Osteoblast (primary cell): Measurements from ENCODE around the gene GLDN. TPM values are rescaled to one million over a fixed set of nuclear protein-coding genes. Genes with fewer than 3 reads are reported as not detected.
A peak's percentile ranks its signal among the peaks of the same experiment; 100 is the strongest.

Source experiments
- DNase-seq: peaks from one replicate; pipeline ENCODE4 v3.0.0; 2011; ENCODE audit warnings: low spot score, mixed read lengths; ENCODE audit not compliant: insufficient read length; ENCODE audit errors: missing footprints
- H2AFZ ChIP-seq: 2 replicates; pipeline ENCODE4 v1.6.0; 2011; ENCODE audit warnings: mild to moderate bottlenecking, low read length
- H3K27ac ChIP-seq: 2 replicates; pipeline ENCODE4 v1.5.1; 2011; ENCODE audit warnings: mild to moderate bottlenecking, low read depth, low read length, moderate library complexity
- H3K27me3 ChIP-seq: 2 replicates; pipeline ENCODE4 v1.6.0; 2012; ENCODE audit warnings: mild to moderate bottlenecking, control low read depth, inconsistent platforms, low read length, moderate library complexity; ENCODE audit not compliant: insufficient read depth
- H3K36me3 ChIP-seq: 2 replicates; pipeline ENCODE4 v1.5.1; 2011; ENCODE audit warnings: mild to moderate bottlenecking, low read length, control low read depth, moderate library complexity; ENCODE audit not compliant: insufficient read depth
- H3K4me1 ChIP-seq: 2 replicates; pipeline ENCODE4 v1.5.1; 2011; ENCODE audit warnings: mild to moderate bottlenecking, low read length, control low read depth, moderate library complexity; ENCODE audit not compliant: insufficient read depth
- H3K4me2 ChIP-seq: 2 replicates; pipeline ENCODE4 v1.6.0; 2011; ENCODE audit warnings: mild to moderate bottlenecking, low read length; ENCODE audit not compliant: insufficient read depth
- H3K4me3 ChIP-seq: fragments of 200-600 bp; sonication (generic); 3 replicates; pipeline ENCODE4 v1.5.1; 2012; ENCODE audit warnings: mild to moderate bottlenecking, low read length, inconsistent platforms; ENCODE audit not compliant: insufficient read depth
- H3K79me2 ChIP-seq: 2 replicates; pipeline ENCODE4 v1.6.0; 2012; ENCODE audit warnings: mild to moderate bottlenecking, low read length, control low read depth, inconsistent platforms; ENCODE audit not compliant: insufficient read depth
- H3K9me3 ChIP-seq: 2 replicates; pipeline ENCODE4 v1.5.1; 2011; ENCODE audit warnings: low read depth, low read length, control low read depth
- H4K20me1 ChIP-seq: 2 replicates; pipeline ENCODE4 v1.6.0; 2012; ENCODE audit warnings: mild to moderate bottlenecking, low read length, control low read depth; ENCODE audit not compliant: insufficient read depth
- total RNA-seq: library from RNA; depleted of rRNA; stranded (reverse); fragments of >200 nt; gene quantifications from 2 replicates; pipeline ENCODE4 v1.2.3, GENCODE V29; 2012
- TF ChIP-seq, protein P1 (sequence below): IDR thresholded peaks from 2 replicates; pipeline ENCODE4 v1.5.1; 2011; ENCODE audit warnings: mild to moderate bottlenecking, low read depth, low read length, moderate library complexity; ENCODE audit errors: extremely low read depth

GLDN gene
- total RNA-seq, 1 donor, result 1.1 TPM

DNA sequence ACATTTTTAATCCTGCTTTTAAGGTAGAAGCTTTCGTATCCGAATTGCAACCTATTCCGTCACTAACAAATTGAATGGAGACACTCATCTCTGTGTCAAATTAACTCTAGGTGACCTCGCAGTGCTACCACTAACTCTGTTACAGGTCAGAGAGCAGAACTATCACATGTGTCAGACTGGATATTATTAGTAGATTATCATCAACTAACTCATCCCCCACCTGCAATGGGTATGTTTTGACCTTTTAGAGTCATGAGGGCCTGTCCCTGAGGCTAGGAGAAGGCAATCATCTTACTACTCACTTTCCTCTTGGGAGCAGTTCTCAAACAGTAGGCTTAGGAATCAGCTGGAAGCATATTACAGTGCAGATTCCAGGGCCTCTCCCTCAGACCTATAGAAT, 2.0 kb downstream of the GLDN start:
- Histone ChIP-seq H3K27me3 (peaks cover 19% of the 10 kb centered on the region), H3K4me3 (no peak overlapping the region), H3K36me3 (no peaks in the 10 kb centered on the region), H4K20me1 (no peaks in the 10 kb centered on the region), H3K4me1 (peaks cover 10% of the 10 kb centered on the region), H3K4me2 (no peak overlapping the region), H3K9me3 (no peaks in the 10 kb centered on the region), H3K27ac (no peak overlapping the region), H3K79me2 (no peaks in the 10 kb centered on the region), H2AFZ (no peak overlapping the region)
- DNase-seq, result no peak
- TF ChIP-seq, protein P1, sequence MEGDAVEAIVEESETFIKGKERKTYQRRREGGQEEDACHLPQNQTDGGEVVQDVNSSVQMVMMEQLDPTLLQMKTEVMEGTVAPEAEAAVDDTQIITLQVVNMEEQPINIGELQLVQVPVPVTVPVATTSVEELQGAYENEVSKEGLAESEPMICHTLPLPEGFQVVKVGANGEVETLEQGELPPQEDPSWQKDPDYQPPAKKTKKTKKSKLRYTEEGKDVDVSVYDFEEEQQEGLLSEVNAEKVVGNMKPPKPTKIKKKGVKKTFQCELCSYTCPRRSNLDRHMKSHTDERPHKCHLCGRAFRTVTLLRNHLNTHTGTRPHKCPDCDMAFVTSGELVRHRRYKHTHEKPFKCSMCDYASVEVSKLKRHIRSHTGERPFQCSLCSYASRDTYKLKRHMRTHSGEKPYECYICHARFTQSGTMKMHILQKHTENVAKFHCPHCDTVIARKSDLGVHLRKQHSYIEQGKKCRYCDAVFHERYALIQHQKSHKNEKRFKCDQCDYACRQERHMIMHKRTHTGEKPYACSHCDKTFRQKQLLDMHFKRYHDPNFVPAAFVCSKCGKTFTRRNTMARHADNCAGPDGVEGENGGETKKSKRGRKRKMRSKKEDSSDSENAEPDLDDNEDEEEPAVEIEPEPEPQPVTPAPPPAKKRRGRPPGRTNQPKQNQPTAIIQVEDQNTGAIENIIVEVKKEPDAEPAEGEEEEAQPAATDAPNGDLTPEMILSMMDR, result no peak

DNA sequence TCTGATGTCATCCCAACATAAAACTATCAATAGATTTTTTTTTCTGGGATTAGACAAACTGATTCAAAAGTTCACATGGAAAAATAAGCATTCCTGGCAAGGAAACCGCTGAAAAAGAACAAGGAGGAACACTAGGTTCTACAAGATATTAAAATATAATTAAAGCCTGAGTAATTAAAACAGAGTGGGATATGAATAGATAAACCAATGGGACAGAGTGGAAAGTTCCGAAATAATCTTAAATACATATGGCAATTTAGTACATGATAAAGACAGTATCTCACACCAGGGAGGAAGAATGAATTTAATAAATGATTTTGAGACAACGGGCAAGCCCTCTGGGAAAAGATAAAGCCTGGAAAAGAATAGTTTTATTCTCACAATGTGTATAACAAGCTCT, 4.7 kb downstream of the GLDN start:
- DNase-seq, result no peak
- H3K4me1 ChIP-seq, result peaks cover 18% of the 10 kb centered on the region
- no peak overlapping the region for H2AFZ ChIP-seq
- H3K36me3 ChIP-seq, result no peaks in the 10 kb centered on the region
- H3K4me2 ChIP-seq, result no peak overlapping the region
- H3K9me3 ChIP-seq, result no peaks in the 10 kb centered on the region
- peaks cover 10% of the 10 kb centered on the region for H3K27me3 ChIP-seq
- no peaks in the 10 kb centered on the region for H4K20me1 ChIP-seq
- no peak overlapping the region for H3K4me3 ChIP-seq
- H3K27ac ChIP-seq, result no peak overlapping the region
- TF ChIP-seq, protein P1, result no peak
- H3K79me2 ChIP-seq, result no peaks in the 10 kb centered on the region

DNA sequence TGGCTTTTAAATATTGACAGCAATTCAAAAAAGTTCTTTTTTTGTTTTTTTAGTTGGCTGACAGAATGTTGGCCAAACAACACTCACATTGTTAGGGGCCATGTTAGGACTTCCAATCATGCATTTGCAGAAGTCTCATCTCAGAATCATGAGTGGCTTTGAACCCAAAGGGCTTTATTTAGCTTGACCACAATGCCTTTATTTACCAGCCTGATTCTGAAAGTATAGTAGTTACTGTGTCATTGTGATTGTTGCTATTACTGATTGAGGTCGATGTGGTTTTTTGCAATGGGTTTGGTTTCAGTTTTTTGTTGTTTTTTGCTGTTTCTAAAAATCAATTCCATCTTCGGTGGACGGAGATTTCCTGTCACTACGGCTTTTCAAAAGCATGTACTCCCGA, 7.2 kb downstream of the GLDN start:
- TF ChIP-seq, protein P1, result no peak
- Histone ChIP-seq H3K4me3 (peak overlapping the region; percentile 52), H2AFZ (peak overlapping the region; percentile 82), H3K9me3 (no peaks in the 10 kb centered on the region), H3K27me3 (no peaks in the 10 kb centered on the region), H3K4me1 (peaks cover 8% of the 10 kb centered on the region), H3K27ac (no peak overlapping the region), H3K36me3 (no peaks in the 10 kb centered on the region), H3K79me2 (no peaks in the 10 kb centered on the region), H4K20me1 (no peaks in the 10 kb centered on the region), H3K4me2 (peak overlapping the region; percentile 74)
- no peak for DNase-seq

DNA sequence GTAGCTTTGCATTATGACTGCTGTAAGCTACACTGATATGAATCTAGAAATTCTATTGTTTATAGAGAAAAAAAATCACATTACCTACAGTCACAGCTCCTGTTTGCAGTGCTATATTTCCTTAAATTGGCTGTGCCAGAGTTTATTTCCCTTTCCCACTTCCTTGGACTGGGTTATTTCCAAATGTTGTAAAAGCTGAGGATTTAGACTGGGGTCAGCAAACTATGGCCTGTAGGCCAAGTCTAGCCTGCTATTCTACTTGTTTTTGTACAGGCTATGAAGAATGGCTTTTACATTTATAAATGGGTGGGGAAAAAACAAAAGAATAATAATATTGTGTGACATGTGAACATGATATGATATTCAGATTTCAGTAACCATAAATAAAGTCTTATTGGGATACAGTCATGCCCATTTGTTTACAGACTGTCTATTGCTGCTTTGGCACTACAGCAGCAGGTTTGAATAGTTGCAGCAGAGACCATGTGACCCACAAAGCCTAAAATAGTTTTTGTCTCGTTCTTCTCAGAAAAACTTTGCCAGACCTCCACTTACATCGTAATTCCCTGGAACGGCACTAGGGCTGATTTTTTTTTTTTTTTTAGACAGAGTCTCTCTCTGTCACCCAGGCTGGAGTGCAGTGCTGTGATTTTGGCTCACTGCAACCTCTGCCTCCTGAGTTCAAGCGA, 7.8 kb downstream of the GLDN start:
- no peak for DNase-seq
- Histone ChIP-seq H3K4me1 (peaks cover 8% of the 10 kb centered on the region), H3K27ac (no peak overlapping the region), H3K27me3 (no peaks in the 10 kb centered on the region), H3K4me2 (peak overlapping the region; percentile 74), H4K20me1 (no peaks in the 10 kb centered on the region), H3K36me3 (no peaks in the 10 kb centered on the region), H3K4me3 (peak overlapping the region; percentile 52), H2AFZ (peak overlapping the region; percentile 82), H3K79me2 (no peaks in the 10 kb centered on the region), H3K9me3 (no peaks in the 10 kb centered on the region)
- TF ChIP-seq, protein P1, result no peak
